Head of caudate nucleus (tissue), 42 donors: ENCODE results near the gene VSIR.

Source experiments
- DNase-seq, 42 donors: peaks; one replicate each; pipeline versions ENCODE4 v3.0.0 to v3.0.0-alpha.2; 2020 to 2021; ENCODE audit warnings: mixed read lengths in 7 of 42
- intact Hi-C: fragments of 100-400 bp; cut with DNase I; formaldehyde crosslinking; loops from one replicate; pipeline ENCODE4 v1.15.0; 2022

VSIR gene

GRCh38 chr10:71711052-71711623 lies 62.2 kb downstream of the VSIR start:
- intact Hi-C loops = loop anchor here (5.0 to 10.0 kb wide), 3 partner anchors 184 to 334 kb away; no protein-coding TSS in a partner anchor
- DNase-seq = no peak

GRCh38 chr10:71710519-71710918 lies 62.8 kb downstream of the VSIR start:
- intact Hi-C loops = loop anchor here (5.0 to 10.0 kb wide), 3 partner anchors 184 to 333 kb away; no protein-coding TSS in a partner anchor
- no peak for DNase-seq

- intact Hi-C loops = loop anchor here (5.0 kb wide), 1 partner anchor 392 kb away; the partner anchor contains the start of gene SLC29A3
- DNase-seq = no peak
Observed at GRCh38 chr10:71708897-71709882, 64.1 kb downstream of the VSIR start.

- intact Hi-C loops = loop anchor here (5.0 kb wide), 1 partner anchor 391 kb away; the partner anchor contains the start of gene SLC29A3
- peak; percentile 57 to 91 (median 77) for DNase-seq
Observed at GRCh38 chr10:71708301-71708703, 65.0 kb downstream of the VSIR start.

- intact Hi-C loops = loop anchor here (5.0 kb wide), 1 partner anchor 390 kb away; the partner anchor contains the start of gene SLC29A3
Observed at GRCh38 chr10:71707240-71707789, 66.0 kb downstream of the VSIR start.

GRCh38 chr10:71706216-71707121 lies 66.9 kb downstream of the VSIR start:
- no peak for DNase-seq
- intact Hi-C loops = loop anchor here (5.0 kb wide), 1 partner anchor 389 kb away; the partner anchor contains the start of gene SLC29A3

More at GRCh38 chr10:71707240-71707789, 66.0 kb downstream of the VSIR start:
- DNase-seq = no peak

GRCh38 chr10:71705582-71705981 lies 67.7 kb downstream of the VSIR start:
- intact Hi-C loops = loop anchor here (5.0 kb wide), 1 partner anchor 388 kb away; the partner anchor contains the start of gene SLC29A3
- no peak for DNase-seq

GRCh38 chr10:71704816-71705215 lies 68.5 kb downstream of the VSIR start:
- DNase-seq = no peak
- intact Hi-C loops = loop anchor here (5.0 kb wide), 1 partner anchor 388 kb away; the partner anchor contains the start of gene SLC29A3

GRCh38 chr10:71703577-71703976 lies 69.7 kb downstream of the VSIR start:
- intact Hi-C loops = no loop called here
- no peak for DNase-seq

- DNase-seq = no peak
- intact Hi-C loops = no loop called here
Observed at GRCh38 chr10:71701496-71702132, 71.7 kb downstream of the VSIR start.

GRCh38 chr10:71700731-71701368 lies 72.5 kb downstream of the VSIR start:
- intact Hi-C loops = no loop called here
- DNase-seq = no peak

- no peak for DNase-seq
- intact Hi-C loops = no loop called here
Observed at GRCh38 chr10:71698737-71699136, 74.6 kb downstream of the VSIR start.

- intact Hi-C loops = no loop called here
- no peak for DNase-seq
Observed at GRCh38 chr10:71697938-71698709, 75.2 kb downstream of the VSIR start.
